GM19467 (cell line): Measurements from ENCODE around the gene RHOT1.
"Not testable (repeated sequence)": the region's sequence is repeated elsewhere in the genome, so short reads cannot be mapped to it uniquely, and the experiment has no call there.

Source experiments
- ATAC-seq: cut with Tn5 transposase; IDR thresholded peaks from one replicate; pipeline ENCODE4 v1.9.1; 2021; ENCODE audit warnings: mild to moderate bottlenecking, moderate library complexity; ENCODE audit not compliant: unreplicated experiment

The RHOT1 gene

DNA sequence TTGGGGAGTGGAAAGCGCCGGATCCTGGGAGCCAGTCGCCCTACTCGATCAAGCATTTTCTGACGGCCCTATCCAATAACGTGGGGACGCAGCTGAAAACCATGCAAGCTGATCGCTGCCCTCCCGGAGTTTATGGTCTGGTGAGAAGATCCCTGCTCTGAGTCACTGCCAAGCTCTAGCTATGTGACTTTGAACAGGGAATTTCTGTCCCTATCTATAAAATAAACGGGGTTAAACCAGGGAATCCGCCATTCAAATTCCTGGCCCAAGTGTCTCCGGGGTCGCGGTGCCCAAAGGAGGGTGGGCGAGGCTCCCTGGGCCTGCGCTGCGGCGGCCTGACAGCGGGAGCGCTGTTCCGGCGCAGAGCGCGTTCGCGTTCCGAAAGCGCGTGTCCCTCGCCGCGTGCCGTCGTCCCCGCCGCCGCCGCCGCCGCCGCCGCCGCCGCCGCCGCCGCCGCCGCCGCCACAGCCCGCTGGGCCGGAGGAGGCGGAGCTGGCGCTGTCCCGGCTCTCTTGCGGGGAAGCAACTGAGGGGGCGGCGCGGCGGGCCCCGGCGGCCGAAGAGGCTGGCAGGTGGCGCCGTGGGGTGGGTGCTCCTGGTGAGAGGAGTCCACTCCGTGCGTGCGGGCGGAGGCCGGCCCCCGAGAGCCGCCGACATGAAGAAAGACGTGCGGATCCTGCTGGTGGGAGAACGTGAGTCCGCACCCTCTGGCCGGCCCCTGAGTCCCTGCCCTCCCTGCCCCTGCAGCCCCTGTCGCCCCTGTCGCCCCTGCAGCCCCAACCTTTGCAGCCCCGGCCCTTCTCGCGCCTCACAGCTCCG is at the start of gene RHOT1:
Gene RHOT1, plus strand, starts transcription at position 465 of the 819 bp plus-strand sequence. Its CDS starts 191 bp downstream, at position 656.
- peak; percentile 74 for ATAC-seq

DNA sequence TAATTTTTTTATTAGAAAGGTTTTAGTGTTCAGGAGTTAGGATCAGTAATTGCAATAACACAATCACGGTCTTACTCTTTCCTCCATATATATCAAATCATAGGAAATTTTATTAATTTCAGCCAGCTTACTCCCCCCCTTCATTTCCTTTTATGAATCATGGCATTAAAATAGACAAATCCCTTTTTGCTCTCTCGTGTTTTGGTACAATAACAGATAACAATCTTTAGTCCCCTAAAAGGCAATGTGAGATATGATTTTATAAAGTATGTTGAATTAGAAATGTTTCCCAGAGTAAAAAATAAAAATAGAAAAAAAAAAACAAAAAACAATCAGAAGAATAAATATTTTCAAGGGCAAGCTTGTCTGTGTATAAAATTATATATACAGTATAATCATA is 42.6 kb upstream of the RHOT1 start:
- ATAC-seq, result no peak

DNA sequence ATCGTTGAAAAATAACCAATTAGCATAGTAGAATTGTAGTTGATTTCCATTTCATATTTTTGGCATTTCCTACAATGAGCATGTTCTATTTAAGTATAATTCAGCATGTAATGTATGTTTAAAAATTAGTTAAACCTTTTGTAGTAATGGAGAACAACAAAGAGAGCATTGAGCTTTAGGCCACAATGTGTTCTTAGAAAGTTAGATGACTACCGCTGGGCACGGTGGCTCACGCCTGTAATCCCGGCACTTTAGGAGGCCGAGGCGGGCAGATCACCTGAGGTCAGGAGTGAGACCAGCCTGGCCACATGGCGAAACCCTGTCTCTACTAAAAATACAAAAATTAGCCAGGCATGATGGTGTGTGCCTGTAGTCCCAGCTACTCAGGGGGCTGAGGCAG is 42.0 kb upstream of the RHOT1 start:
- ATAC-seq, result not testable (repeated sequence)

DNA sequence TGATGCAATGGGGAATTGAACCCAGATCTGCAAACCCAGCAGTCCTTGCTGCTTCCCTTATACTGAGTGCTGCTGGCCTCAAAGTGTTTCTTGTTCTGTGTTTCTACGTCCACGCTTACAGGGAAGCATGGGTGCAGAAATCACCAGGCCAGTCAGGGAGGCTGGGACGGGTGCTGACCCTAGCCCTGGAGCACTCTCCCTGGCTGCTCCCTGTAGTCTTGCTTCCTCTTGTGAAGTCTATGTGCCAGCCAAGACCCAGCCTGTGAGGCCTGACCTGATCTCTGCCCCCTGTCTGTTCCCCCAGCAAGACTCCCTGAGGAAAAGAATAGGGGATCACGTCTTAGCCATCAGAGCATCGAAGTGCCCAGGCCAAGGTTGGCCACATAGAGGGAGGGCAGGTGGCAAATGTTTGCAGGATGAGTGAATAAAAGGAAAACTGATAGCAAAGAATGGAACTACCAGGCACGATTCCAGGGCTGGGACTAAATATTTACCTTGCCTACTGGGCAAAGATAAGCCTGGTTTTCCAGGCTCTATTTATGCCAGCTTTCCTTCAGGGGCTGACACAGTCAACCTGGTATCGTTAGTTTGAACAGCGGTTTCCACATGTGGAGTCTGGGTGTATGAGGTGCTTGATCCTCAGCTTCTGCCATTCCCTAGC is 41.2 kb upstream of the RHOT1 start:
- ATAC-seq, result no peak

DNA sequence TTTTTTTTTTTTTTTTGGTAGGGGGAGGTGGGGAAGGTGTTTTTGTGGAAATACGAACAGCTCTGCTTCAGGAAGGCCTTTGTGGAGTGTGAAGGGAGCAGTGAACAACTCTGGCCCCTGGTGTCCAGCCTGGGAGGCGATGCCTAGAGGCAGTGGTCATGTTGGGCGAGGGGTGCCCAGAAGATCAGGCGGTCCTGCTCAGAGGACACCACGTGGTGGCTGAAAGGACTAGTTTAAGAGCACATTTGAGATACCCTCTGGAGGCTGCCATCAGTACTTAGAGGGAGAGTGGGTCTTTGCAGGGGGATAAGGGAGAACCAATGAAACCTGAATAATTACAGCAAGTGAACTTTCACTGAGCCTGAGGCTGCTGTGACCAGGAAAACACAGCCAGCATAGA is 40.1 kb upstream of the RHOT1 start:
- ATAC-seq, result no peak

DNA sequence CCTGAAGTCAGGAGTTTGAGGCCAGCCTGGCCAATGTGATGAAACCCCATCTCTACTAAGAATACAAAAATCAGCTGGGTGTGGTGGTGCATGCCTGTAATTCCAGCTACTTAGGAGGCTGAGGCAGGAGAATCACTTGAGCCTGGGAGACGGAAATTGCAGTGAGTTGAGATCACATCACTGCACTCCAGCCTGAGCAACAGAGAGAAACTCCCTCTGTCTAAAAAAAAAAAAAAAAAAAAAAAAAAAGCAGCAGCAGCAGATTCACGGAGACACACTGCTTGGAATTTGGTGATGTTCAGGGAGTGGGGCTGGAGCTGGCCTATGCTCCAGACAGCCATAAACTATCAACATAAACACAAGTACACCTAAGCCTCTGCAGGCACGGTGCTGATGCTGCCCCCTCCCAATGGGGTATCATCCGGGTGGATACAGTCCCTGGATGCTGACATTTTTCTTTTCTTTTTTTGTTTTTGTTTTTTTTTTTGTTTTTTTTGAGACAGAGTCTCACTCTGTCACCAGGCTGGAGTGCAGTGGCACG is 39.6 kb upstream of the RHOT1 start:
- ATAC-seq, result no peak

DNA sequence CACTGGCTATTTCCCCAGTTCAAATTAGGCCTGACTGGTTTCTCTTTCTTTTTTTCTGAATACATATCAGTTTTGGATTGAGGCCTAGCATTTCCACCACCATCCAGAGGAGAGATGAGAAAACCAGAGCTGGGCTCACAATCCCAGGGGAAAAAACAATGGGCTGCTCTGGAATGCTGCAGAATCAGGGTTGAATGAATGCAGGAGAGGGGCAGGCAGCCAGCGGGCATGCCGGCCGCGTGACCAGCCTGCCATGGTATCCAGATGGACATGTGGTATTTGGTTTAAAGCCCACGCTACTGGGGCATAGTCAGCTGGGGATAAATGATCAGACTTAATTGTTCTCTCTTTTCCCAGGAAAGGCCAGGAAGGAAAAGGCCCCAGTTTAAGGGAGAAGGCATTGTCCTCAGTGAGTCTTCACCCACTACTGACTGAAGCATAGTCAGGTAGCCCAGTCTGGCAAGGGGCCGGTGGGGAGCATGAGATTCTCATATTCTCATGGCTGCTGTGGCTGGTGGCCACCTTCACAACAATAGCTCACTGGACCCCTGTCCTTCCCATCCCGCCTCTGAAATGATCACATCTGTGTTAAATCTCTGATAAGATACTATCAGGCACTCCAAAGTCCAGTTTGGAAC is 38.7 kb upstream of the RHOT1 start:
- ATAC-seq, result no peak

DNA sequence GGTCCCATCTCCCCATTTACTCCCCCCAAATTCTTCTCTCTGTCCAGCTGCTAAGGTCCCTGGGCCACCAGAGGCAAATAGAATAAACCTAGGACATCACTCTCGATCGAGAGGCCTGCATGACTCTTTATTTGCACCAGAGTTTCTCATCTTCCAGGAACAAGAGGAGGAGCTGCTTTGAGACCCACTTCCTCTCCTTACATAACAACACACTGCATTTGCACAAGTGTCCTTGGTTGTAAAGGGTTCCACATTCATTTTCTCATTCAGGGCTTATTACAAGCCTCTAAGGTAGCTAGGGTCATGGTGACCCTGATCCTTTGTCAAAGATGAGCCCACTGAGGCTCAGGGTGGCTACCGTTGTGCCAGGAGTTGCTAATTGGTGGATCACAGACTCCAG is 38.1 kb upstream of the RHOT1 start:
- ATAC-seq, result no peak

DNA sequence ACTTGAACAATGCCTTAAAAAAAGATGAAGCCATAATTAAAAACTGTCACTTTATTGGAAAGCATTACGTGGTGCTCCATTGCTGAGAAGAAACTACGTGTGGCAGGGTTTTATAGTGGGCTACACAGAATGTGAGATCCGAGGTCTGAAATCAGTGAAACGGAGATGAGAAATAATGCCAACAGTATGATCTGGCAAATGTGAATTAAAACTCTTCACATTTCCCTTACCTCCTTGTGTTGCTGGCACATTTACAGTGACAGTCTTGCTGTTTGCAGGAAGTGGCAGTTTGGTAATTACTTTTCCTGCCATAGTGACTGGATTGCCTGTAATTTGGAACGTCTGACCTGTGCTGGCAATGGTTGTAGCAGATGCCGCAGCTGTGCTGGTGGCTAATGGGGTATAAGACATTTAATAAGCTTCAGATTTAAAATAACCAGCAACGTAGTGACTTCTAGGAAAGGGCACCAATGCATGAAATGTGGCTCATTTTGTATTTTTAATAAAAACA is 35.8 kb upstream of the RHOT1 start:
- not testable (repeated sequence) for ATAC-seq

DNA sequence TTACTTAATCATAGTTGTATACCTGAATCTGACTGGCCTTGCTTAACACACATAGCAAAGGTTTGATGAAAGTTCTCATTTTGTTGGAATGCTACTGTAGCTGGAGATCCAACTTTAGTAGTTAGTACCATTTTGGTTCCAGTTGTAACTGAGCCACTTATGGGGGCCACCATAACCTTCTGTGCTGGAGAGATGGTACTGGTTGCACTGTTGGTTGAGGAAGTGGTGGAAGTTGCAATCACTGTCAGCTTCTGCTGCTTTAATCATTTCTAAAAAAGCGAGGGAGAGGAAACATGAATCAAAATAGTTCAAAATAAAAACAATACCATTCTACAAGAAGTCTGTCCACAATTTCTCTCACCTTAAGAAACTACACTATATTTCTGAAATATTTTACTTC is 35.1 kb upstream of the RHOT1 start:
- not testable (repeated sequence) for ATAC-seq

DNA sequence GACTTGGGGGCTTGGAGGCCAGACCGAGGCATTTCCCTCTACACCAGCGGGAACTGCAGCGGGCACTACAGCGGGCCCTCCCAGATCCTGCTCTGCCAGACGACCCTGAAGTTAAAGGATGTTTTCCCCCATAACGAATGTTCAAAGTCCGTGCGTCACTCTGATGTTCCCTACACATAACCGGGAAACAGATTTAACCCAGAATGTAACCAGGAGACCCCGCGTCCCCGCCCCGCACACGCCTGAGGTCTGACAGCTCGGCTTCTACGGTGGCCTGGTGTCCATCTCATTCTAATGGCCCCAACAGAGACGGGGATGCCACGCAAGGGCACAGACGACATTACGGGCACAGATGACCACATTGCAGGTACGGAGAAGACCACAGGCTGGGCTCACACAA is 31.7 kb upstream of the RHOT1 start:
- no peak for ATAC-seq

DNA sequence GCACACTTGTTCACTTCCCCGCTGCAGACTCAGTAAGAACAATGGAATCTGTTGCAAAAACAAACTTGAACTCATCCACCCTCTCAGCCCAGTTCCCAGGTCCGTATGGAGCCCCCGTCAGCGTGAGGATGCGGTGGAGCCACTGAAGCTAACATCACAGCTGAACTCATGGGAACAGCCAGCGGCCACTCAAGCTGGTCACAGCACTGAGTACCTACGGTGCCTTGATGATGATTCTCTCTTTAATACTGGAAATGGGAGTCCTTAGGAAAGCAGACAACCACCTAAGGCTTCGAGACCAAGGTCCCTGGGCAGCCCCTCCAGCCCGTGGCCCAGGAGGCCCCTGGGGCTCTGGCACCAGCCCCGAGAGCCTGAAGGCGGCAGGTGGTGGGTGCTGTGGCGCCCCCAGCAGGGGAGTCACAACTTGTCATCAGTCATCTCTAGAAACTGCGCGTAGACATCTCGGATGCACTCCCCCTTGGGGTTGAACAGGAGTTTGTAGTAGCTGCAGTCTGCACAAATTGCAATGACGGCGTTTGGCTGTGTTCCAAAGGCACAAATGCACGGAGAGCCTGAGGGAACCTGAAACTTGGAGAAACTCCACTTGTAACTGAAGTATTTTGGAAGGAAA is 31.0 kb upstream of the RHOT1 start:
- no peak for ATAC-seq

DNA sequence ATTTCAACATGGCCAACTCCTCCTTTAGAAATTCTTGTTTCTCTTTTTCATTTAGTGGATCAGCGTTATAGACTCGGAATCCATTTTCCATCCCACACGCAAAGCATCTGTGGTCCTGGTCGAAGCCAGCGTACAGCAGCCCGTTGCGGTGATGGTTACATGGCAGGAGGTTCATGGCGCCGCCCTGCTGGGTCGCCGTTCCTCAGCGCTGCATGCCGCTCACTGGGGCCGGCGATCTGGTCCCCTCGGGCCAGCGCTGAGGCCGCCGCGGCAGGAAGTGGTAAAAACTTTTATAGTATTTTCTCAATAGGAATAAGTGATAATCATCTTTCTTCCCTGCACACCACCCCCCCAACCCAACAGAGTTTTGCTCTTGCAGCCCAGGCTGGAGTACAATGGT is 29.9 kb upstream of the RHOT1 start:
- no peak for ATAC-seq

DNA sequence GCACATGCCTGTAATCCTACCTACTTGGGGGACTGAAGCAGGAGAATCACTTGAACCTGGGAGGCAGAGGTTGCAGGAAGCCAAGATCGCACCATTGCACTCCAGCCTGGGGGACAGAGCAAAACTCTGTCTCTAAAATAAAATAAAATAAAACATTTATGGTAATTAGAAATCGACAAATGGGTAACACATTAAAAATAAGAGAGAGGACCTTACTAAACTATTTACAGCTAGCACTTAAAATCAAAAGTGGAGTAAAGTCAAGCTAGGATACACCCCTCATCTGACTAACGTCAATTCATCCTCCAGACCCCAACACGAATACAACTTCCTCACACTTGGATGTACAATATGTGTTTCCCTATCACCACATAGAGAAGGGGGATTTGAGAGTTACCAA is 27.8 kb upstream of the RHOT1 start:
- ATAC-seq, result no peak

DNA sequence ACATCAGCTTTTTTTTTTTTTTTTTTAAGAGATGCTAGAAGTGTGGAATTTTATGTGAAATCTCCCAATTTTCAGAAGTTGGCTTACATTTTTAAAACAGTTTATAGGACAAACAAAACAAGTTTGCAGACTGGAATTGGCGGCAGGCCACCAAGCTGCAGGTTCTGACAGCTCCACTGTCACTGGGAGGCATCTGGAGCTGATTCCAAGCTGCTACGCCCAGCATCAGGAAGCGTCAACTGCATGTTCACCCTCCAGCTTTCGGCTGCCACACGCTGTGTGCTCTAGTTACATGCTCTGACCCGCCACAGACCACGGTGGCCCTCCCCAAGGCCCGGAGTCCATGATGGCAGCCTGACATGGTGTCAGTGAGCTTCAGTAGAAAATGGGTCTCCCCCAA is 26.8 kb upstream of the RHOT1 start:
- not testable (repeated sequence) for ATAC-seq

DNA sequence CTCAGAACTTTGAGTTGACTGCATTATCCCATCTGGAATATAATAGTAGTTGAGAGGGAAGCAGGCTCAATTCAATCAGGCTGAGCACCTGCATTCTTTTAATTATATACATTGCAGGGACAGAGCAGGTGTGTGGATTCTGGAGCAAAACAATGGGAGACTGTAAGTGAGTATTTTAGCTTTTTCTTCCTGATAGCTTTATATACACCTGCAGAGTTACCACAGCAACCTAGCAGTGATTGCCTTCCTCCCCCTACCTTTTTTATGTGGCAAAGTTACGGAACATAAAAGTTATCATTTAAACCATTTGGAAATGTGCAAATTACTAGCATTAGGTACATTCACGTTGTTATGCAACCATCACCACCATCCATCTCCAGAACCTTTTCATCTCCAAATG is 25.4 kb upstream of the RHOT1 start:
- no peak for ATAC-seq

DNA sequence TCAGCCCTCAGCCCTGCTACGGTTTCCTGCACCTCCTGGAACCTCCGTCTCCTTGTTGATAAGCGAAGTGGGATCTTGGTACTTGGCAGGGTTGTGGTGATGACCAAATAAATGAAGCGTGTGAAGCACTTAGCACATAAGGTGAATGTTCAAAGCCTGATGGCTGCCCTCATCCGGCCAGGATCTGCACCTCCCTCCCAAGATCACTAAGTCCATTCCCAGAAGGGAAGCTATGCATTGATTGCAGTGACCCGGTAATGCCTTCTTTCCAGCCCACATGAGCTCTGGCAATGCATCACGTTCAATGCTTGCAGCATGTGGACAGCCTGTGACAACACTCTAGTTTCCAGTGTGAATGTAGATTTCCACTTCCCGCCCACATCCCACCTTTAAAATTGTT is 24.9 kb upstream of the RHOT1 start:
- no peak for ATAC-seq

DNA sequence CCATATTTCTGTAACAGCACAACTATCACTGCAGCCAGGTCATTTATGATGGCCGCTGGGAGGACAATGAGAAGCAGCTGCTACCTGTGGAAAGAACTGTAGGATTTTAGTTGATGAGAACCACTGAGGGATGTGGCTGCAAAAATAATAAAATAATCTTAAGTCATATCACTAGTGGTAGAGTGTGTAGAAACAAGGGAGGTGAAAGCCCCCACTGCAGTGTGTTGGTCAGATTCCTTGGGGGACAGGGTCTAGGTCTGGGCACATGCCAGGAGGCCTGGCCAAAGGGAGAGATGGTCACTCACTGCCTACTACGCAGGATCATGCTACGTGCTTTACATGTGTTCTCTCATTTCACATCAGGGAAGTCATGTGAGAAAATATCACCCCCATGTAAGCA is 24.2 kb upstream of the RHOT1 start:
- not testable (repeated sequence) for ATAC-seq

DNA sequence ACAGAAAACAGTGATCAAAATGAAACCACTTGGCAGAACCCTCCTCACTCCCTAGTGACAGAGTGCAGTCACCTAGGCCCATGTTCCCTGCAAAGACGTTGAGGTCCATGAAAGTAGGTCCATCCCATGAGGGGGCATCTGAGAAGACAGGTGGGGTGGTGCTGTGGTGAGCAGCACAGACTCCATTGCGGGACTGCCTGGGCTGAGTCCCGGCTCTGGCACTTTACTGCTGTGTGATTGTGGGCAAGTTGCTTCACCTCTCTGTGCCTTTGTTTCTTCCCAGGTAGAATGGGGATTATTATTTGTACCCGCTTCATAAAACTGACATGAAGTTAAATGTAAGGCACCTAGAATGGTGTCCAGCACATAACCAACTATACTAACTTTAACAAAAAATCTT is 23.5 kb upstream of the RHOT1 start:
- ATAC-seq, result no peak

DNA sequence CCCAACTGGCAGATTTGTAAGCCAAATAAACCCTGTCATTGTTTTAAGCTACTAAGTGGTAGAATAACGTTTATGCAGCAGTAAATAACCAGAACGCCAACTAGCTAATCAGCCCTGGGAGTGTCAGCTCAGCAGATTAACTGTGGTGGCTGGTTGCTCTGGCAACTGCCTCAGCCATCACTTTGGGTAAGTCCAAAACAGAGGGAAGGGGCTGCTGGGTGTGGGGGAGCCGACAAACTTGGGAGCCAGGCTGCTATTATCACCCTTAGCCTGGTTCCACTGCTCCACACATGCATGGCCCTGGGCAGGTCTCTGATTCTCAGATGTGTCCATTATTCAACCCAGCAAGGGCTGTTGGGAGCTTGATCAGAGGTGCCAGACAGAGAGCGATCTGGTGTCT is 22.2 kb upstream of the RHOT1 start:
- no peak for ATAC-seq

DNA sequence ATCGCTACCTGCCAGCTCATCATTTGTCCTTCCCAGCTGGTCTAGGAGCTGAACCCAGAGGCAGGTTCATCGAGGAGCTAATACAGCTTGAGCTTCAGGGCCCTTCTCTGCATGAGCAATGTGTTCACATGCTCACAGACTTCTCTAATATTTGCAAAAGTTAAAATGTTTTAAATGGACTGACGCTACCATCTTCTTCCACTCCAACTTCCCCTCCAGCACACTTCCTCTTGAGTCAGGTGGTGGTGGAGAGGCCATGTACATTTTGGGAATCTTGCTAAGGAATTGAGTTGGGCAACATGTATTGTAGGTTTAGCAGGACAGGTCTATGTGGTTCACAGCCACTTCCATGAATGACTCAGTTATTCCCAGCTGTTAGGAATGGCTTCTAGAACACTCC is 21.6 kb upstream of the RHOT1 start:
- no peak for ATAC-seq
